Heart right ventricle (tissue), 16 donors: Measurements from ENCODE around the gene ARIH1. TPM values are rescaled to one million over a fixed set of nuclear protein-coding genes. Genes with fewer than 3 reads are reported as not detected.

Experiments used
- ATAC-seq, 8 donors: fragments of 200-7000 bp; cut with Tn5 transposase; one replicate each; pipeline ENCODE4 v1.9.1; 2020; ENCODE audit warnings: mild to moderate bottlenecking in 8 of 8, moderate library complexity in 8 of 8, moderate number of reproducible peaks in 1 of 8
- DNase-seq, 2 donors: peaks; one replicate each; pipeline ENCODE4 v3.0.0-alpha.2; 2020
- H3K27ac ChIP-seq, 10 donors: fragments of 200-600 bp; sonication (generic) in 2 of 10; one replicate each; pipeline versions ENCODE4 v1.5.0 to v1.8.0; 2020 to 2022; ENCODE audit warnings: mild to moderate bottlenecking in 3 of 10
- H3K27me3 ChIP-seq, 7 donors: fragments of 200-600 bp; one replicate each; pipeline ENCODE4 v1.8.0; 2021 to 2022; ENCODE audit warnings: mild to moderate bottlenecking in 2 of 7
- H3K36me3 ChIP-seq, 9 donors: fragments of 200-600 bp; sonication (generic) in 1 of 9; one replicate each; pipeline versions ENCODE4 v1.5.0 to v1.8.0; 2020 to 2022; ENCODE audit warnings: mild to moderate bottlenecking in 2 of 9
- H3K4me1 ChIP-seq, 9 donors: fragments of 200-600 bp; sonication (generic) in 1 of 9; one replicate each; pipeline versions ENCODE4 v1.5.0 to v1.8.0; 2020 to 2022; ENCODE audit warnings: mild to moderate bottlenecking in 4 of 9
- H3K4me3 ChIP-seq, 10 donors: fragments of 200-600 bp; sonication (generic) in 2 of 10; one replicate each; pipeline versions ENCODE4 v1.5.0 to v1.8.0; 2020 to 2022; ENCODE audit warnings: mild to moderate bottlenecking in 7 of 10, moderate library complexity in 2 of 10
- H3K9me3 ChIP-seq, 11 donors: fragments of 200-600 bp in 10 of 11; sonication (generic) in 2 of 11; one replicate each; pipeline versions ENCODE4 v1.5.0 to v1.8.0; 2013 to 2022; ENCODE audit warnings: mild to moderate bottlenecking in 2 of 11, control low read depth in 1 of 11, moderate library complexity in 1 of 11
- WGBS, 2 donors: extraction: QIAGEN DNeasy Blood & Tissue Kit; methylation state at CpG; one replicate each; pipeline ENCODE4 v1.1.7; 2013; ENCODE audit warnings: inconsistent platforms in 1 of 2; 5-methylcytosine and 5-hydroxymethylcytosine counted together
- intact Hi-C, 10 donors: fragments of 100-400 bp; cut with DNase I; formaldehyde crosslinking; loops; one replicate each; pipeline versions ENCODE4 v1.11.1 to v1.14.2; 2022
- polyA plus RNA-seq, 2 donors: library from polyadenylated mRNA; stranded (reverse); fragments of 200-250 nt; gene quantifications; one replicate each; pipeline ENCODE4 v1.2.3, GENCODE V29; 2013
- total RNA-seq, 10 donors: library from RNA; stranded (reverse); fragmentation: NEBNext Ultra II Directional in 3 of 10; extraction: Animal tissue kit (Norgen Biotek cat#: 25700) in 3 of 10; gene quantifications; one replicate each; pipeline versions ENCODE4 v1.2.1 to v1.2.4, GENCODE V29; 2021 to 2023
- TF ChIP-seq, protein P1 (sequence below), 9 donors: fragments of 200-600 bp; sonication (generic) in 2 of 9; IDR thresholded peaks; one replicate each; pipeline versions ENCODE4 v1.5.0 to v1.8.0; 2021 to 2022; ENCODE audit warnings: antibody characterized with exemption in 9 of 9, mild to moderate bottlenecking in 5 of 9, moderate library complexity in 1 of 9
- donor health status: Arrhythmogenic right ventricular cardiomyopathy.
- donor health status: ischemic (EF 13 %, LVEDD 7.1; RV severe dilation, severe dysfunction).
- donor health status: healthy with polysubstance abuse.
- donor health status: DM: no; HTN: yes; CAD: no.
- donor health status: DM: no; HTN: no; CAD: no.
- donor health status: ischemic (EF 25% LVEDD 6.9; RV normal size, moderate dysfunction).
- donor health status: ischemic (EF 25% LVEDD 5.7; RV mildly dilated, moderate dysfunction).
- donor health status: healthy.
- donor health status: DM: yes; HTN: yes; CAD: no.
- donor health status: Ischemic cardiomyopathy.
- donor health status: ischemic (EF 35%, LVEDD 5.7; RV mildly dilated, moderate dysfunction).
- donor health status: nonischemic (EF 11% LVEDD 7.7; RV severe dilation, severe dysfunction).
- donor health status: DM: yes; HTN: yes; CAD: no.
- donor health status: PGD.
- donor health status: ischemic (EF 29% LVEDD 5.4; RV normal size, mild dysfunction).
- donor health status: nonischemic (EF 23%, LVEDD 6.1; RV moderate dilation, normal function).

Gene ARIH1
- total and polyA plus RNA-seq, 12 donors, result 23.1 to 231 (median 182) TPM

DNA sequence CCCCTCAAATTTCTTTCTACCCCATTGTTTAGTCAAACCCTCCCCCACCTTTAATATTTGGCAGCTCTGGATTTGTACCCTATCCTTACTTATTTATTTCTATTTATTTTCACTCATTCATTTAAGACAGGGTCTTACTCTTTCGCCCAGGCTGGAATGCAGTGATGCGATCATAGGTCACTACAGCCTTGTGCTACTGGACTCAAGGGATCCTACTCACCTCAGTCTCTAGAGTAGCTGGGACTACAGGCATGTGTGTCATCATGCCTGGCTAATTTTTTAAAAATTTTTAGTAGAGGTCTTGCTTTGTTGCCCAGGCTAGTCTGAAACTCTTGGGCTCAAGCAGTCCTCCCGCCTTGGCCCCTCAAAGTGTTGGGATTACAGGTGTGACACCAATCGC lies 35.4 kb downstream of the ARIH1 start:
- TF ChIP-seq, protein P1, sequence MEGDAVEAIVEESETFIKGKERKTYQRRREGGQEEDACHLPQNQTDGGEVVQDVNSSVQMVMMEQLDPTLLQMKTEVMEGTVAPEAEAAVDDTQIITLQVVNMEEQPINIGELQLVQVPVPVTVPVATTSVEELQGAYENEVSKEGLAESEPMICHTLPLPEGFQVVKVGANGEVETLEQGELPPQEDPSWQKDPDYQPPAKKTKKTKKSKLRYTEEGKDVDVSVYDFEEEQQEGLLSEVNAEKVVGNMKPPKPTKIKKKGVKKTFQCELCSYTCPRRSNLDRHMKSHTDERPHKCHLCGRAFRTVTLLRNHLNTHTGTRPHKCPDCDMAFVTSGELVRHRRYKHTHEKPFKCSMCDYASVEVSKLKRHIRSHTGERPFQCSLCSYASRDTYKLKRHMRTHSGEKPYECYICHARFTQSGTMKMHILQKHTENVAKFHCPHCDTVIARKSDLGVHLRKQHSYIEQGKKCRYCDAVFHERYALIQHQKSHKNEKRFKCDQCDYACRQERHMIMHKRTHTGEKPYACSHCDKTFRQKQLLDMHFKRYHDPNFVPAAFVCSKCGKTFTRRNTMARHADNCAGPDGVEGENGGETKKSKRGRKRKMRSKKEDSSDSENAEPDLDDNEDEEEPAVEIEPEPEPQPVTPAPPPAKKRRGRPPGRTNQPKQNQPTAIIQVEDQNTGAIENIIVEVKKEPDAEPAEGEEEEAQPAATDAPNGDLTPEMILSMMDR (IDR thresholded peaks at IDR 0.05), result no peak
- 95 to 97% methylated on average over 4 of the region's 4 CpGs for WGBS, 2 donors
- ATAC-seq (no peak), DNase-seq (no peak)
- Histone ChIP-seq H3K27ac (no peak overlapping the region), H3K9me3 (no peaks in the 10 kb centered on the region), H3K27me3 (no peaks in the 10 kb centered on the region), H3K36me3 (no peaks in the 10 kb centered on the region), H3K4me1 (peaks cover 0 to 29% (median 21%) of the 10 kb centered on the region in 9 donors), H3K4me3 (no peak overlapping the region)
- intact Hi-C loops, result no loop called here

DNA sequence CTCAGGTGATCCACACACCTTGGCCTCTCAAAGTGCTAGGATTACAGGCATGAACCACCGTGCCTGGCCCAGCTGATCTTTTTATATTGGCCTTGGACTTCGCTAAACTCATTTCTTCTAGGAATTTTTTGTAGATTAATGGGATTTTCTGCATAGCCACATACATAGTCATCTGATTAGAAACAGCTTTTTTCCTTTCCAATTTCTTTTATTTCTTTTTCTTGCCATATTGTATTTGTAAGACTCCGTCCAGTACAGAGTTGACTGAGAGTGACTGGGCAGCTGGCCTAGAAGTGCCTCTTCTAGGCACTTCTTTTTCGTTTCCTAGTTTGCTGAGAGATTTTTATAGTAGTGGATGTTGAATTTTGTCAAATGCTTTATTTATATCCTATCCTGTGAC lies 37.4 kb downstream of the ARIH1 start:
- ATAC-seq (no peak), DNase-seq (no peak)
- TF ChIP-seq, protein P1 (IDR thresholded peaks at IDR 0.05), result no peak
- no peaks in the 10 kb centered on the region for H3K9me3 ChIP-seq
- H3K36me3 ChIP-seq, result no peaks in the 10 kb centered on the region
- intact Hi-C loops, result no loop called here
- no peak overlapping the region for H3K4me3 ChIP-seq
- no peaks in the 10 kb centered on the region for H3K27me3 ChIP-seq
- 71 to 77% methylated on average over 4 of the region's 4 CpGs for WGBS, 2 donors
- H3K27ac ChIP-seq, result no peak overlapping the region
- H3K4me1 ChIP-seq, result peaks cover 0 to 47% (median 20%) of the 10 kb centered on the region in 9 donors

DNA sequence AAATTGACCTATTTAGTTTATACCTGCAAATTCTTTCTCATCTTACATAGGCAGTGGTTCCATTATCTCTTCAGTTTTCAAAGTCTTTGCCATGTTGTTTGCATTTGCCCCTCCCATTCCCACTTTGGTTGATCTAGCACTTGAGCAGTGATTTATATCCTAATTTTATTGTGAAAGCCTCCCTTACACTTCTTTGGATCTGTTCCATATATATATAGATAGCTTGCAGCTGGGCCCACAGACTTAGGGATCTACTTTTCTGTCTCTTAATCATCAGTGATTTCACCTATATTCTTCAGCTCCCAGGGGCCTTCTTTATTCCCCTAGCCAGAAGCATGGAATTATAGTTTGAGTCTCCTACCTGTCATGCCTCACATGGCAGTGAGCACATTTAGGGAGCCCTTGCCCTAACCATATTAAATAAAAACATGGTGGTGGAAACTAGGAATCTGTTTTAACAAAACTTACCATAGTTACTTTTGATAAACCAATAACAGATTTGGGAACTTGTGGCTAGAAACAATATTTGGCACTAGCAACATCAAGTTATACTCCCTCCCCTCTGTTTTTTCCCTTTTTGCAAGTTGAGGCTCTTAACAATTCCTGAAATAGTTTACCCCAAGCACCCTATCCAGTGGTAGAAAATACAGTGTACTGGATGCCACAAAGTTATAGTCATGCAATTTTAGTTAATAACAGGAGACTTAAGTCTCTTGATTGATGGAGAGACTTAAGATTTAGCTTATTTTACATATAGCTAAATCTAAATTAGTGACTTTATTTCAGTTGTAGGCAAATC lies 41.7 kb downstream of the ARIH1 start:
- Histone ChIP-seq H3K9me3 (no peaks in the 10 kb centered on the region), H3K4me3 (no peak overlapping the region), H3K27me3 (no peaks in the 10 kb centered on the region), H3K4me1 (peaks cover 0 to 54% (median 20%) of the 10 kb centered on the region in 9 donors), H3K36me3 (peaks cover 0 to 16% (median 0%) of the 10 kb centered on the region in 9 donors), H3K27ac (no peak overlapping the region)
- DNase-seq (no peak), ATAC-seq (no peak)
- intact Hi-C loops, result no loop called here
- TF ChIP-seq, protein P1 (IDR thresholded peaks at IDR 0.05), result no peak

DNA sequence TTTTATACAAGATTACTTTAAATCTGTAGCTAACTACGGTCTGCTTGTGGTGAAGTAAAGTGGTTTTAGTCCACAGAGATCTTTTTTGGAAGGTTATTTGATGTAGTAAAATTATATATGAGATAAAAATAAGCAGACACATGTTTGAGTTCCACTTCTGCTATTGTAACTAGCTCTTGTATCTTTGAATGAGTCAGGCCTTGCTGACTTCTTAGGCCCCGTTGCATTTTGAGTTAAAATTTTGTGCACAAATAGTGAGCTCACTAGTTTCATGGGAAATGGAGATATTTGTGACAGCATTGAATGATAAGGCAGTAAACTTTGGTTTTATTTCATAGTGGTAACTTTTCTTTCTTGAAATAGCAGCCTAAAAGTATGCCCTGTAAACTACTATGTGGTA lies 42.6 kb downstream of the ARIH1 start:
- H3K27ac ChIP-seq, result no peak overlapping the region
- peaks cover 0 to 24% (median 0%) of the 10 kb centered on the region in 9 donors for H3K36me3 ChIP-seq
- no peaks in the 10 kb centered on the region for H3K27me3 ChIP-seq
- 44 to 58% methylated on average over 2 of the region's 2 CpGs for WGBS, 2 donors
- no peak overlapping the region for H3K4me3 ChIP-seq
- intact Hi-C loops, result no loop called here
- TF ChIP-seq, protein P1 (IDR thresholded peaks at IDR 0.05), result no peak
- ATAC-seq (no peak), DNase-seq (no peak)
- peaks cover 0 to 49% (median 16%) of the 10 kb centered on the region in 9 donors for H3K4me1 ChIP-seq
- H3K9me3 ChIP-seq, result no peaks in the 10 kb centered on the region
